ENCODE results near the gene LSM12.

LSM12 gene

GRCh38 chr17:44108440-44109311 is 42.2 kb upstream of the LSM12 start:
- no peaks in the 10 kb centered on the region for H3F3A ChIP-seq (ENCODE audit: insufficient read depth, low read length)
- no peaks in the 10 kb centered on the region for H3K9me2 ChIP-seq (ENCODE audit: low read depth, low read length)
- no peaks in the 10 kb centered on the region for H3K79me2 ChIP-seq (ENCODE audit: insufficient read depth, low read length)
- no peaks in the 10 kb centered on the region for H4K20me1 ChIP-seq (ENCODE audit: insufficient read depth, low read length)
- no peaks in the 10 kb centered on the region for H3K9me3 ChIP-seq (ENCODE audit: low read length)
- no peaks in the 10 kb centered on the region for H3K36me3 ChIP-seq (ENCODE audit: insufficient read depth, low read length)
- no peak overlapping the region for H3K27ac ChIP-seq (ENCODE audit: low read depth, low read length, poor library complexity, severe bottlenecking)
- no peak overlapping the region for H3K9ac ChIP-seq (ENCODE audit: low read length)
- H3K4me3 ChIP-seq (ENCODE audit: low read depth, low read length, poor library complexity, severe bottlenecking), result no peak overlapping the region
- peaks cover 13% of the 10 kb centered on the region for H3K4me1 ChIP-seq (ENCODE audit: insufficient read depth, low read length, severe bottlenecking)
- no peak overlapping the region for H3K4me2 ChIP-seq (ENCODE audit: low read length)
- no peaks in the 10 kb centered on the region; the same call in 1 of the 2 replicates for H3K27me3 ChIP-seq (ENCODE audit: insufficient read depth, low read length)
- H2AFZ ChIP-seq (ENCODE audit: low read length), result no peak overlapping the region
- TF ChIP-seq CTCF (IDR thresholded peaks at IDR 0.05; ENCODE audit: low read length) (no peak), EZH2 (IDR thresholded peaks at IDR 0.05; ENCODE audit: borderline replicate concordance, low read length) (no peak)

GRCh38 chr17:44106801-44107200 is 40.3 kb upstream of the LSM12 start:
- Histone ChIP-seq H3K27me3 (ENCODE audit: insufficient read depth, low read length) (no peaks in the 10 kb centered on the region; the same call in 1 of the 2 replicates), H3K4me2 (ENCODE audit: low read length) (no peak overlapping the region), H4K20me1 (ENCODE audit: insufficient read depth, low read length) (no peaks in the 10 kb centered on the region), H3K4me3 (ENCODE audit: low read depth, low read length, poor library complexity, severe bottlenecking) (no peak overlapping the region), H3F3A (ENCODE audit: insufficient read depth, low read length) (no peaks in the 10 kb centered on the region), H3K9me2 (ENCODE audit: low read depth, low read length) (no peaks in the 10 kb centered on the region), H3K27ac (ENCODE audit: low read depth, low read length, poor library complexity, severe bottlenecking) (no peak overlapping the region), H3K9me3 (ENCODE audit: low read length) (no peaks in the 10 kb centered on the region), H3K4me1 (ENCODE audit: insufficient read depth, low read length, severe bottlenecking) (peaks cover 12% of the 10 kb centered on the region), H3K79me2 (ENCODE audit: insufficient read depth, low read length) (no peaks in the 10 kb centered on the region), H3K9ac (ENCODE audit: low read length) (no peak overlapping the region), H3K36me3 (ENCODE audit: insufficient read depth, low read length) (no peaks in the 10 kb centered on the region), H2AFZ (ENCODE audit: low read length) (no peak overlapping the region)
- TF ChIP-seq CTCF (IDR thresholded peaks at IDR 0.05; ENCODE audit: low read length) (no peak), EZH2 (IDR thresholded peaks at IDR 0.05; ENCODE audit: borderline replicate concordance, low read length) (no peak)

GRCh38 chr17:44105941-44106340 is 39.5 kb upstream of the LSM12 start:
- H3K27me3 ChIP-seq (ENCODE audit: insufficient read depth, low read length), result no peaks in the 10 kb centered on the region; the same call in 1 of the 2 replicates
- no peak overlapping the region for H2AFZ ChIP-seq (ENCODE audit: low read length)
- H3K36me3 ChIP-seq (ENCODE audit: insufficient read depth, low read length), result no peaks in the 10 kb centered on the region
- TF ChIP-seq EZH2 (IDR thresholded peaks at IDR 0.05; ENCODE audit: borderline replicate concordance, low read length) (no peak), CTCF (IDR thresholded peaks at IDR 0.05; ENCODE audit: low read length) (no peak)
- H3K9me2 ChIP-seq (ENCODE audit: low read depth, low read length), result no peaks in the 10 kb centered on the region
- H3K4me2 ChIP-seq (ENCODE audit: low read length), result no peak overlapping the region
- H3K4me3 ChIP-seq (ENCODE audit: low read depth, low read length, poor library complexity, severe bottlenecking), result no peak overlapping the region
- no peaks in the 10 kb centered on the region for H3F3A ChIP-seq (ENCODE audit: insufficient read depth, low read length)
- H3K9ac ChIP-seq (ENCODE audit: low read length), result no peak overlapping the region
- no peaks in the 10 kb centered on the region for H4K20me1 ChIP-seq (ENCODE audit: insufficient read depth, low read length)
- no peaks in the 10 kb centered on the region for H3K9me3 ChIP-seq (ENCODE audit: low read length)
- no peaks in the 10 kb centered on the region for H3K79me2 ChIP-seq (ENCODE audit: insufficient read depth, low read length)
- H3K27ac ChIP-seq (ENCODE audit: low read depth, low read length, poor library complexity, severe bottlenecking), result no peak overlapping the region
- H3K4me1 ChIP-seq (ENCODE audit: insufficient read depth, low read length, severe bottlenecking), result peaks cover 3% of the 10 kb centered on the region

Data from OCI-LY1 (cell line).